Vagina (tissue), 2 donors: Measurements from ENCODE around the gene S100B.

Experiments used
- POLR2A ChIP-seq, 2 donors: fragments of 450-650 bp; IDR thresholded peaks; one replicate each; pipeline ENCODE4 v1.6.1; 2017; ENCODE audit warnings: antibody characterized with exemption in 2 of 2, mild to moderate bottlenecking in 2 of 2, moderate library complexity in 2 of 2
- POLR2AphosphoS5 ChIP-seq, 2 donors: sonication (generic); formaldehyde crosslinking; IDR thresholded peaks; one replicate each; pipeline ENCODE4 v1.9.0; 2017; ENCODE audit warnings: antibody characterized with exemption in 2 of 2, mild to moderate bottlenecking in 2 of 2, low read depth in 1 of 2; ENCODE audit not compliant: insufficient read depth in 1 of 2
- TF ChIP-seq, protein P1 (sequence below), 3 experiments: fragments of 450-650 bp in 2 of 3; fragments of 200-600 bp in 1 of 3; sonication (generic) in 1 of 3; IDR thresholded peaks; one replicate each; pipeline ENCODE4 v1.5.1; 2017 to 2019; ENCODE audit warnings: antibody characterized with exemption in 3 of 3, mild to moderate bottlenecking in 2 of 3, moderate library complexity in 2 of 3

- TF ChIP-seq, protein P1, sequence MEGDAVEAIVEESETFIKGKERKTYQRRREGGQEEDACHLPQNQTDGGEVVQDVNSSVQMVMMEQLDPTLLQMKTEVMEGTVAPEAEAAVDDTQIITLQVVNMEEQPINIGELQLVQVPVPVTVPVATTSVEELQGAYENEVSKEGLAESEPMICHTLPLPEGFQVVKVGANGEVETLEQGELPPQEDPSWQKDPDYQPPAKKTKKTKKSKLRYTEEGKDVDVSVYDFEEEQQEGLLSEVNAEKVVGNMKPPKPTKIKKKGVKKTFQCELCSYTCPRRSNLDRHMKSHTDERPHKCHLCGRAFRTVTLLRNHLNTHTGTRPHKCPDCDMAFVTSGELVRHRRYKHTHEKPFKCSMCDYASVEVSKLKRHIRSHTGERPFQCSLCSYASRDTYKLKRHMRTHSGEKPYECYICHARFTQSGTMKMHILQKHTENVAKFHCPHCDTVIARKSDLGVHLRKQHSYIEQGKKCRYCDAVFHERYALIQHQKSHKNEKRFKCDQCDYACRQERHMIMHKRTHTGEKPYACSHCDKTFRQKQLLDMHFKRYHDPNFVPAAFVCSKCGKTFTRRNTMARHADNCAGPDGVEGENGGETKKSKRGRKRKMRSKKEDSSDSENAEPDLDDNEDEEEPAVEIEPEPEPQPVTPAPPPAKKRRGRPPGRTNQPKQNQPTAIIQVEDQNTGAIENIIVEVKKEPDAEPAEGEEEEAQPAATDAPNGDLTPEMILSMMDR (IDR thresholded peaks at IDR 0.05) = no peak
- no peak for TF ChIP-seq POLR2A (IDR thresholded peaks at IDR 0.05)
- TF ChIP-seq POLR2AphosphoS5 (IDR thresholded peaks at IDR 0.05; ENCODE audit: insufficient read depth in 1 of 2, low read depth in 1 of 2) = no peak
Observed at GRCh38 chr21:46626975-46627501, 22.2 kb upstream of the S100B start.
